HCT116 (cell line): ENCODE results near the gene TTC32. TPM values are rescaled to one million over a fixed set of nuclear protein-coding genes. Genes with fewer than 3 reads are reported as not detected.
"Not testable (repeated sequence)": the region's sequence is repeated elsewhere in the genome, so short reads cannot be mapped to it uniquely, and the experiment has no call there.

ENCODE experiments used
- ATAC-seq: fragments of 200-7000 bp; cut with Tn5 transposase; 2 replicates; pipeline ENCODE4 v1.9.1; 2020; ENCODE audit warnings: mild to moderate bottlenecking, moderate library complexity
- BruUV-seq: library from RNA; stranded (reverse); fragments of 400-500 nt; replicated peaks from 2 replicates; lab custom pipeline; 2021; lab: Mats Ljungman, UMichigan
- CTCF ChIA-PET: fragments of 300-600 bp; sonication (Branson Sonifier 250); formaldehyde crosslinking; loops from one replicate; lab custom pipeline; 2021; ENCODE audit warnings: antibody characterized with exemption; lab: Charles Lee
- POLR2A ChIA-PET: fragments of 300-600, 350-600 bp; sonication (Branson Sonifier 250); formaldehyde crosslinking; loops from one replicate; lab custom pipeline; 2021; ENCODE audit warnings: antibody characterized with exemption; lab: Charles Lee
- RAD21 ChIA-PET, 2 experiments: fragments of 300-600 bp; sonication (Branson Sonifier 250); formaldehyde crosslinking; loops; one replicate each; lab custom pipeline; 2023; ENCODE audit warnings: low total read pairs in 2 of 2; ENCODE audit not compliant: uncharacterized antibody in 2 of 2, unreplicated experiment in 2 of 2, low non-redundant PET in 1 of 2; lab: Charles Lee
- DNase-seq: peaks from one replicate; pipeline ENCODE4 v3.0.0-alpha.2; 2010; ENCODE audit warnings: low read depth, low spot score
- H2AFZ ChIP-seq: fragments of 200-600 bp; shearing (Covaris generic), sonication (generic); 2 replicates; pipeline ENCODE4 v1.6.1; 2017; ENCODE audit warnings: low read depth, mixed run types, mixed read lengths, antibody characterized with exemption, low read length; ENCODE audit not compliant: poor library complexity, severe bottlenecking
- H3K27ac ChIP-seq: 2 replicates; pipeline ENCODE4 v1.5.1; 2012; ENCODE audit warnings: low read depth, low read length
- H3K27me3 ChIP-seq: fragments of 200-600 bp; sonication (generic); 2 replicates; pipeline ENCODE4 v1.6.1; 2016; ENCODE audit warnings: mixed run types, low read length, mixed read lengths; ENCODE audit not compliant: insufficient read depth
- H3K36me3 ChIP-seq, 2 experiments: fragments of 200-500 bp in 1 of 2; fragments of 200-600 bp in 1 of 2; sonication (Bioruptor generic) in 1 of 2; sonication (generic) in 1 of 2; 2 replicates each; pipeline versions ENCODE4 v1.5.1 to v1.6.1; 2014 to 2016; ENCODE audit warnings: low read length in 2 of 2, inconsistent platforms in 1 of 2, mixed read lengths in 1 of 2, mixed run types in 1 of 2; ENCODE audit not compliant: insufficient read depth in 2 of 2, control insufficient read depth in 1 of 2
- H3K4me1 ChIP-seq, 2 experiments: fragments of 200-600 bp in 1 of 2; sonication (generic) in 1 of 2; 2 replicates each; pipeline versions ENCODE4 v1.5.1 to v1.6.1; 2012 to 2017; ENCODE audit warnings: low read length in 2 of 2, inconsistent platforms in 1 of 2, mild to moderate bottlenecking in 1 of 2, mixed read lengths in 1 of 2, mixed run types in 1 of 2, moderate library complexity in 1 of 2; ENCODE audit not compliant: insufficient read depth in 2 of 2, control insufficient read depth in 1 of 2
- H3K4me2 ChIP-seq: fragments of 200-600 bp; sonication (generic); 2 replicates; pipeline ENCODE4 v1.6.1; 2017; ENCODE audit warnings: mixed run types, low read length, mixed read lengths
- H3K4me3 ChIP-seq, 2 experiments: fragments of 200-600 bp in 1 of 2; sonication (generic) in 1 of 2; replicated peaks in 1 of 2; 2 replicates each; pipeline ENCODE4 v1.5.1; 2011 to 2016; ENCODE audit warnings: low read length in 2 of 2, control low read depth in 1 of 2, low read depth in 1 of 2, mild to moderate bottlenecking in 1 of 2, mixed read lengths in 1 of 2, mixed run types in 1 of 2
- H3K79me2 ChIP-seq: fragments of 200-600 bp; sonication (generic); 2 replicates; pipeline ENCODE4 v1.6.1; 2017; ENCODE audit warnings: mild to moderate bottlenecking, mixed run types, low read length, moderate library complexity, mixed read lengths; ENCODE audit not compliant: insufficient read depth
- H3K9ac ChIP-seq: fragments of 200-600 bp; sonication (generic); 2 replicates; pipeline ENCODE4 v1.6.1; 2016; ENCODE audit warnings: low read length, mixed read lengths
- H3K9me2 ChIP-seq: fragments of 200-600 bp; sonication (generic), shearing (Covaris generic); 2 replicates; pipeline ENCODE4 v1.6.1; 2017; ENCODE audit warnings: mixed run types, mild to moderate bottlenecking, moderate library complexity; ENCODE audit not compliant: insufficient read depth
- H3K9me3 ChIP-seq, 2 experiments: fragments of 200-500 bp in 1 of 2; fragments of 200-600 bp in 1 of 2; sonication (Bioruptor generic) in 1 of 2; sonication (generic) in 1 of 2; 2 replicates each; pipeline ENCODE4 v1.6.1; 2014 to 2017; ENCODE audit warnings: low read length in 2 of 2, mixed read lengths in 2 of 2, inconsistent platforms in 1 of 2, low read depth in 1 of 2, mild to moderate bottlenecking in 1 of 2, mixed run types in 1 of 2, moderate library complexity in 1 of 2; ENCODE audit not compliant: control insufficient read depth in 1 of 2, insufficient read depth in 1 of 2
- H4K20me1 ChIP-seq: fragments of 200-600 bp; sonication (generic), shearing (Covaris generic); 2 replicates; pipeline ENCODE4 v1.6.1; 2017; ENCODE audit warnings: mixed run types, mild to moderate bottlenecking, moderate library complexity; ENCODE audit not compliant: insufficient read depth
- ATF3 ChIP-seq: IDR thresholded peaks from 2 replicates; pipeline ENCODE4 v1.6.1; 2012
- CBX3 ChIP-seq: IDR thresholded peaks from 2 replicates; pipeline ENCODE4 v1.6.1; 2012; ENCODE audit warnings: low read depth
- CEBPB ChIP-seq: IDR thresholded peaks from 2 replicates; pipeline ENCODE4 v1.6.1; 2012; ENCODE audit warnings: low read depth
- EZH2 ChIP-seq: fragments of 200-600 bp; sonication (generic); IDR thresholded peaks from 2 replicates; pipeline ENCODE4 v1.6.1; 2017; ENCODE audit warnings: antibody characterized with exemption, mixed run types
- FOSL1 ChIP-seq: IDR thresholded peaks from 2 replicates; pipeline ENCODE4 v1.6.1; 2012; ENCODE audit warnings: low read depth
- POLR2A ChIP-seq: IDR thresholded peaks from 2 replicates; pipeline ENCODE4 v1.7.0; 2011; ENCODE audit warnings: borderline replicate concordance; ENCODE audit not compliant: insufficient read depth, insufficient read length; ENCODE audit errors: extremely low read depth
- RAD21 ChIP-seq: IDR thresholded peaks from 2 replicates; pipeline ENCODE4 v1.6.1; 2012; ENCODE audit warnings: low read depth, mild to moderate bottlenecking
- intact Hi-C: fragments of 100-400 bp; cut with micrococcal nuclease; formaldehyde crosslinking; loops from 2 replicates; pipeline ENCODE4 v1.10.0; 2022
- total RNA-seq: library from RNA; stranded (reverse); gene quantifications from one replicate; pipeline ENCODE4 v1.2.1, GENCODE V29; 2021; ENCODE audit not compliant: unreplicated experiment

TTC32 gene
- total RNA-seq, 1 experiment from 2014 or later, result 6.3 TPM

GRCh38 chr2:19893520-19894133 lies 8.2 kb downstream of the TTC32 start:
- Histone ChIP-seq H4K20me1 (no peaks in the 10 kb centered on the region), H3K9me3 (no peaks in the 10 kb centered on the region), H2AFZ (no peak overlapping the region), H3K27me3 (no peaks in the 10 kb centered on the region), H3K4me1 (no peaks in the 10 kb centered on the region), H3K4me2 (no peak overlapping the region), H3K9ac (no peak overlapping the region), H3K9me2 (no peaks in the 10 kb centered on the region), H3K36me3 (no peaks in the 10 kb centered on the region), H3K79me2 (peaks cover 14% of the 10 kb centered on the region), H3K4me3 (no peak overlapping the region), H3K27ac (no peak overlapping the region)
- ChIA-PET RAD21 (no interaction called here), POLR2A (no interaction called here), CTCF (no interaction called here)
- TF ChIP-seq EZH2, result no peak
- TF ChIP-seq FOSL1, result no peak
- TF ChIP-seq CBX3, result no peak
- no peak for TF ChIP-seq ATF3
- TF ChIP-seq CEBPB, result no peak
- TF ChIP-seq POLR2A, result no peak
- no peak for TF ChIP-seq RAD21
- no TSS peak for BruUV-seq
- no peak for ATAC-seq
- intact Hi-C loops, result no loop called here
- DNase-seq, result no peak

GRCh38 chr2:19891971-19892370 lies 9.8 kb downstream of the TTC32 start:
- H3K79me2 ChIP-seq, H3K27me3 ChIP-seq, H3K9ac ChIP-seq, H3K9me2 ChIP-seq, POLR2A ChIA-PET, H3K36me3 ChIP-seq, H3K9me3 ChIP-seq, CTCF ChIA-PET, H4K20me1 ChIP-seq, H3K4me2 ChIP-seq, H3K27ac ChIP-seq, BruUV-seq, H3K4me3 ChIP-seq, DNase-seq, ATAC-seq, RAD21 ChIA-PET, intact Hi-C loops, H2AFZ ChIP-seq, H3K4me1 ChIP-seq: not testable (repeated sequence)
